Measurements from ENCODE around the gene UBL4A. TPM values are rescaled to one million over a fixed set of nuclear protein-coding genes. Genes with fewer than 3 reads are reported as not detected.

Gene UBL4A
- total RNA-seq, 1 donor from 2014 or later: 21.2 TPM

DNA sequence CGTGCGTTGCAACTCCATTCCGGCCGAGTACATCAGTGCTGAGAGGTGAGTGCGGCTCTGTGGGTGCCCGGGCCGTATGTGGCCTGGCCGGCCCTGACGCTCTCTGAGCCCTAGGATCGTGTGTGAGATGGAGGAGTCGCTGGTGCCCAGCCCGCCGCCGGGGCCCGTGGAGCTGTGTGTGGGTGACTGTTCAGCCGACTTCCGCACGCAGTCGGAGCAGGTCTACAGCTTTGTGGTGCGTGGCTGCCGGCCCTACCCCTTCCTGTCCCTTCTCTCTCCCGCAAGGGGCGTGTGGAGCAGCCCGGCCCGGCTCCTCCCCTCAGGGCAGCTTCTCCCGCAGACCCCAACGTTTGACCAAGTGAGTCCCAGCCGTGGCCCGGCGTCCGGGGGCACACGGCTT lies 20.4 kb downstream of the UBL4A start:
- TF ChIP-seq CTCF (IDR thresholded peaks at IDR 0.05): no peak
- H3K4me1 Mint-ChIP-seq (ENCODE audit: low read depth): peaks cover 10% of the 10 kb centered on the region

DNA sequence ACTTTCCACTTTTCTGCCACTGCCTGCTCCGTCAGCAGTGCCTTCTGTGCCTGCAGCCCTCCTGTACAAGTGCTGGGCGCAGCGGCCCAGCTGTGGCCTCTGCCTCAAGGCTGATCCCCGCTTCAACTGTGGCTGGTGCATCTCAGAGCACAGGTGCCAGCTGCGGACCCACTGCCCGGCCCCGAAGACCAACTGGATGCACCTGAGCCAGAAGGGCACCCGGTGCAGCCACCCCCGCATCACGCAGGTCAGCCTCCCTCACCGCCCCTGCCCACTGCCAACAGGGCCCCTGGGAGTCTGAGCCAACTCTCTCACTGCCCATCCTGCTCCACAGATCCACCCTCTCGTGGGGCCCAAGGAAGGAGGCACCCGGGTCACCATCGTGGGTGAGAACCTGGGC lies 20.8 kb downstream of the UBL4A start:
- H3K9me3 Mint-ChIP-seq (ENCODE audit: low read depth): no peaks in the 10 kb centered on the region
- peaks cover 19% of the 10 kb centered on the region for H3K36me3 Mint-ChIP-seq (ENCODE audit: low read depth)
- H3K4me3 Mint-ChIP-seq (ENCODE audit: unreplicated experiment): no peak overlapping the region
- no peak overlapping the region for H3K27ac Mint-ChIP-seq (ENCODE audit: unreplicated experiment)
- TF ChIP-seq CTCF (IDR thresholded peaks at IDR 0.05): no peak
- H3K27me3 Mint-ChIP-seq (ENCODE audit: low read depth): no peaks in the 10 kb centered on the region
- H3K4me1 Mint-ChIP-seq (ENCODE audit: low read depth): peaks cover 14% of the 10 kb centered on the region
- DNase-seq (ENCODE audit: low spot score): no peak

More for the DNA sequence above, 20.4 kb downstream of the UBL4A start:
- H3K36me3 Mint-ChIP-seq (ENCODE audit: low read depth): peaks cover 21% of the 10 kb centered on the region
- H3K4me3 Mint-ChIP-seq (ENCODE audit: unreplicated experiment): no peak overlapping the region
- DNase-seq (ENCODE audit: low spot score): no peak
- H3K27me3 Mint-ChIP-seq (ENCODE audit: low read depth): no peaks in the 10 kb centered on the region
- H3K9me3 Mint-ChIP-seq (ENCODE audit: low read depth): no peaks in the 10 kb centered on the region
- H3K27ac Mint-ChIP-seq (ENCODE audit: unreplicated experiment): no peak overlapping the region

DNA sequence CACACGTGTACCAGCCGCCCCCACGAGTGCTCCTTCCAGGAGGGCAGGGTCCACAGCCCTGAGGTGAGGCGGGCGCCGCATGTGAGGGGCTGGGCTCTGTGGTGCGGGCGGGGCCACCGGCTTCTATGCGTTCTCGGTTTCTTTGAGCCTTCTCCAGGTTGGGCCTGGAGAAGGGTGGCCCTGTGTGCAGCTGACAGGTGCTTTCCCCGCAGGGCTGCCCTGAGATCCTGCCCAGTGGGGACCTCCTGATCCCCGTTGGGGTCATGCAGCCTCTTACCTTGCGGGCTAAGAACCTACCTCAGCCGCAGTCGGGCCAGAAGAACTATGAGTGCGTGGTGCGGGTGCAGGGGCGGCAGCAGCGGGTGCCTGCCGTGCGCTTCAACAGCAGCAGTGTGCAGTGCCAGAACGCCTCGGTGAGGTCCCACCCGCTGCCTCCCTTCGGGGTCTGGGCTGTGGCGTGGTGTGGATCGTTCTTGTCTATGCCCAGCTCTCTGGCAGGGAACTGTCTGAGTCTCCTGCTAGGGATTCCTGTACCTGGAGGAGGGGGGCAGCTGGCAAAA lies 21.5 kb downstream of the UBL4A start:
- no peak for TF ChIP-seq CTCF (IDR thresholded peaks at IDR 0.05)
- H3K36me3 Mint-ChIP-seq (ENCODE audit: low read depth): peaks cover 17% of the 10 kb centered on the region
- no peaks in the 10 kb centered on the region for H3K9me3 Mint-ChIP-seq (ENCODE audit: low read depth)
- H3K4me3 Mint-ChIP-seq (ENCODE audit: unreplicated experiment): no peak overlapping the region
- H3K27ac Mint-ChIP-seq (ENCODE audit: unreplicated experiment): no peak overlapping the region
- H3K27me3 Mint-ChIP-seq (ENCODE audit: low read depth): no peaks in the 10 kb centered on the region
- H3K4me1 Mint-ChIP-seq (ENCODE audit: low read depth): peaks cover 19% of the 10 kb centered on the region
- no peak for DNase-seq (ENCODE audit: low spot score)

- Mint-ChIP-seq H3K36me3 (ENCODE audit: low read depth) (peaks cover 11% of the 10 kb centered on the region), H3K4me3 (ENCODE audit: unreplicated experiment) (no peak overlapping the region), H3K9me3 (ENCODE audit: low read depth) (no peaks in the 10 kb centered on the region), H3K27me3 (ENCODE audit: low read depth) (no peaks in the 10 kb centered on the region), H3K27ac (ENCODE audit: unreplicated experiment) (no peak overlapping the region), H3K4me1 (ENCODE audit: low read depth) (peaks cover 19% of the 10 kb centered on the region)
- DNase-seq (ENCODE audit: low spot score): no peak
- no peak for TF ChIP-seq CTCF (IDR thresholded peaks at IDR 0.05)
Observed at GRCh38 chrX:154463611-154464220, 22.7 kb downstream of the UBL4A start.

- Mint-ChIP-seq H3K27ac (ENCODE audit: unreplicated experiment) (no peak overlapping the region), H3K36me3 (ENCODE audit: low read depth) (peaks cover 13% of the 10 kb centered on the region), H3K27me3 (ENCODE audit: low read depth) (no peaks in the 10 kb centered on the region), H3K4me1 (ENCODE audit: low read depth) (peaks cover 20% of the 10 kb centered on the region), H3K9me3 (ENCODE audit: low read depth) (peaks cover 1% of the 10 kb centered on the region), H3K4me3 (ENCODE audit: unreplicated experiment) (no peak overlapping the region)
- no peak for DNase-seq (ENCODE audit: low spot score)
- no peak for TF ChIP-seq CTCF (IDR thresholded peaks at IDR 0.05)
Observed at GRCh38 chrX:154462396-154462795, 24.0 kb downstream of the UBL4A start.

Measured in chondrocyte (in vitro differentiated cells).